HG02970 (cell line): ENCODE data around the gene ANKS1A.
"Not testable (repeated sequence)": the region's sequence is repeated elsewhere in the genome, so short reads cannot be mapped to it uniquely, and the experiment has no call there.

Experiments used
- ATAC-seq: cut with Tn5 transposase; IDR thresholded peaks from one replicate; pipeline ENCODE4 v1.9.1; 2021; ENCODE audit warnings: mild to moderate bottlenecking, moderate library complexity, moderate number of reproducible peaks; ENCODE audit not compliant: unreplicated experiment, low FRiP score

The ANKS1A gene

DNA sequence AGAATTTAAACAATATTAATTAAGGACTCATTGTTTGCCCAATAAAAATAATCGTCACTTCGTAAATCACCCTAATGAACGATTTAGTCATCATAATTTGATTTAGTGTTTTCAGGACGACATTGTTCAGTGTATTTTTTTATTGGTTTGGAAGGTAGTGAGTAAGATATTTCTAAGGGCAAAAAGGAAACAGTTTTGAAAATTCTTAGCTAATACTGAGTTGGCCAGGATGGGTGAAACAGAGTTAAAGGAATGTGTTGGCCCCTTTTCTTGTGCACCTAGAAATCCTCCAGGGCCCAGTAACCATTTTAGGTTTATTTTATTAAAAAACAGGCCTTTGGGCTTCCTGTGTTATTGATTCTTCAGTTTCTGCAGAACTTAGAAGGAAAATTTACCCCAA lies 25.3 kb downstream of the ANKS1A start:
- ATAC-seq: no peak

DNA sequence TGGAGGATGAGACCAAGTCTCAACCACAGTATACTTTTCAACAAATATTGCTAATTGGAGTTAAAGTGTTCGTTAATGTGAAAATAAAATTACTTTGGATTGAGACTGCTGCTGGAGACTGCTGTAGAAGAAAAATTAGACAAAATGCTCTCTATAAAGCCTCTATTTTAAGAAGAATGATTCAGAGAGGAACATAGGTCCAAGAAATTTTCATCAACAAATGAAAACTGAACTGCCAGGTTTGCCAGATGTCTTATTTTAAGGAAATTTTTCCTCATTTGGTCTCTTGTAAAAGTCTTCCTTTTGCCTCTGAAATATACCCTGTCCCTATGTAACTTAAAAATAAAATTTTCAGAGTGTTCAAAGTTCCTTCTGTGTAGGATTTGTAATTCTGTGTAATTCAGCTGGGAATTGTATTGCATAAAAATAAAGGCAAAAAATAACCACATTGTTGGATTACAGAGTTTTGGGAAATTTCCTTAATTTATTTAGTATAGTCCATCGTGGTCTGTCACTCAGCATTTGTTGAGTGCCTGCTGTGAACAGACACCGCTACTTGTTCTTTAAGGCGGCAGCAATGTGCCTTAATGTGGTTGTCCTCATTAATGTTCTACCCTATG lies 27.4 kb downstream of the ANKS1A start:
- ATAC-seq: no peak

DNA sequence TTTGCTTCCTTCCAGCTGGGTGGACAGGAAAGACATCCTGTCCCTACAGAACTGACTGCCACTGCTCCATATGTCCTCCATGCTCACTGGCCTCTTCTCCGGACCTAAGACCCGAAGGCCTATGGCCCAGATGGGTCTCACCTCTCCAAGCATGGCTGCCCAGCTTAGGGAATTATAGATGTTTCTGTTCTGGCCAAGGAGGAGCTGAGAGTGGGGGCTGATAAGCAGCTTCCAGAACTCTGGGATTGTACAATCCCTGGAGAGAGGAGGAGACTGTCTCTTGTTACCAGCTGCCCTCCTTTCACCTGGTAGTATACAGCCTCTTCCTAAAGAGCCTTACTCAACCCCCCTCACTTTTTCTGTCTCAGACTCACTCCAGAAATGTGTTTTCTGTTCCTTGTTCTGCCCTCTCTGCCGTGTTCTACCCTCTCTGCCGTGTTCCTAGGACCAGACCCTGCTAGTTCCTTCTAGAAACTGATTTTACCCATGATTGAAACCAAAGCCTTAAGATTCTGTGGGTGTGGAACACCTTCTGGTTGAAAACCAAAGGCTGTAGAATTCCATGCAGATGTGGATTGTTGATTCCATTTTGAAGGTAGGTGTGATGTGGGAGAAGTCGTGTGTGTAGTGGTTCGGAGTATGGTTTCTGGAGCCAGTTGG lies 28.7 kb downstream of the ANKS1A start:
- no peak for ATAC-seq

DNA sequence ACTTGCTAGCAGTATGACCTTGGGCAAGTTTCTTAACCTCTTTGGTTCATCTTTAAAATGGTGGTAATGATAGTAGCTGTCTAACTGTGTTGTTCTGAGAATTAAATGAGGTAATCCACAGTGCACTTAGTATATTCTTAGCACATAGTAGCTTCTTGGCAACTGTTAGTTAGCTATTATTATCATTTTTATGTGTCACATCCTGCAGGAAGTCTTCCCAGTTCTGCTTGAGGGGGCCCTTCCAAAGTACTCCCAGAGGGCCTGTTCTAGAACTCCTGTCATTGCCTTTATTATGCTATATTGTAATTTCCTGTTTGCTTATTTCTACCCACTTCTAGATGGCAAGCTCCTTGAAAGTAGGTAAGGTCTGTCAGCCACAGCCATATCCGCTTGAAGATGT lies 30.6 kb downstream of the ANKS1A start:
- ATAC-seq: no peak

DNA sequence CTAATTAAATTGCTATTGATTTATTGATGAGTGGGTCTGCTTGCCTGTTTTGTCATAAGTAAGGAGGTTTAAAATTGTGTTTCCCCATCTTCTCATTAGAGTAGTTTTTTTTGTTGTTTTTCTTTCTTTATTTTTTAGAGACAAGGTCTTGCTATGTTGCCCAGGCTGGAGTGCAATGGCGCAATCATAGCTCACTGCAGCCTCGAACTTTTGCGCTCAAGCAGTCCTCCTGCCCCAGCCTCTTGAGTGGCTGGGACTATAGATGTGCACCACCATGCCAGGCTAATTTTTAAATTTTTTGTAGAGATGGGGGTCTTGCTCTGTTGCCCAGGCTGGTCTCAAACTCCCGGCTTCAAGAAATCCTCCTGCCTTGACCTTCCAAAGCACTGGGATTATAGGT lies 31.0 kb downstream of the ANKS1A start:
- ATAC-seq: no peak

DNA sequence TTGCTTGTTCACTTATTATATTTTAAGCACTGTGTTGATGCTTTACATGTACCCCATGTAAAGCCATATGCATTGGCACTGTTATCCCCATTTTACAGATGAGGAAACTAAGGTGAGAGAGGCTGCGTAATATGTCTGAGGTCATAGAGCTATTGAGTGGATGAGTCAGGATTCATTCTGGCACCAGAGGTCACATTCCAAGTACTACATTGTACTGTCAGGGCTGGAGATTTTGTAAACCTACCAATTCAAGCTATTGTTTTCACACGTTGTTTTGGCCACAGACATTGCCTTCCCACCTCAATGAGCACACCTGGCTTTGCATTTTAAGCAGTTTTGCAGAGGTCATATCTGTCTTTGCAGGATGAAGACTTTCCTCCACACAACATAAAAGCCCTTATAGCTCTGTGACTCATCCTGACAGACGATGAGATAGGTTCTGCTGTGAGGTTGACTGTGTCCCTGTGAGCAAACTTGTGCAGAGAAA lies 33.2 kb downstream of the ANKS1A start:
- no peak for ATAC-seq

DNA sequence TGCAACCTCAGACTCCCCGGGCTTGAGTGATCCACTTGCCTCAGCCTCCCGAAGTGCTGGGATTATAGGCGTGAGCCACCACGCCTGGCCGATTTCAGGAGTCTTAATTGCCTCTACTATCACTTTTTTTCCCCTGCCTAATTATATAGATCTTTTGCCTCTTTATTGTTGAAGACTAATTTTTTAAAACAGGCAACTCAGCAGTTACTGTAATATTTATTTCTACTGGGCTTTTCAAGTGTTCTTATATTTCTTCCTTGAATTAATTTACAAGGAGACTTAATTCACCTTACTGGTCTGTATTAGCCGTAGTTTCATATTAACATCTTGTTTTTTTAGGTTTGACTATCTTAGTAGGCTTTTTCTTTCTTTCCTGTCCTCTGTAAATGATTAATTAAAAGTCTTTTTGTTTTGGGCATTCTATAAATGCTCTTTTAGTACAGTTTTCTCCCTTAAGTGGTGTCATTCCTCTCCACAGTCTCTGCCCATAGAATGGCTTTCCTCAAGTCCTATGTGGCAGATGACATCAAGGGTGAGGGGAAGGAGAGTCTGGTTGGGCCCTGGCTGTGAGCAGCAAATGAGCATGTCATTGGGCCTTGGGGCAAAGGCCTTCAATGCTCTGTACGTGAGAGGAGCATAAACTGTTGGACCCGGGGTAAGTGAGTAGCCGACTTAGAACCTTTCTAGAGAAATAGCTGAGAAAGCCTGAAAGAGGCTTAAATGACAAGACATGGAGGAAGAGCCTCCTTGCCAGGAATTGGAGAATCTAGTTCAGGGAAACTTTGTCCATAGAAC lies 36.0 kb downstream of the ANKS1A start:
- ATAC-seq: no peak

DNA sequence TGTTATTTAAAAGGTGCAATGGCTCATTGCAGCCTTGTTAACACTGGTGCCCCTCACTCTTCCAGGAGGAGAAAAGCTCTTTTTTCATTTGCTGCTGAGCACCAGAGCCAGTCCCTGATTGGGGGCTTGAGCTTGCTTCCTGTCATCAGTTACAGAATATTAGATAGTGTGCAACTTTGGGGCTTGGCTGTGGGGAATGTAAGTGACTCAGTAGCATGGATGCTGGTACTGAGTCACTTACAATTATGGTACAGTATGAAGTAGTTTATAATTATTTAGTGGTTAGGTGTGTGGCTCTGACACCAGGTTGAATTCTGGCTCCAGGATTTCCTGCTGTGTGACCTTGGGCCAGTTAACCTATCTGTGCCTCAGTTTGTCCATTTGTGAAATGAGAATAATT lies 37.6 kb downstream of the ANKS1A start:
- ATAC-seq: no peak

DNA sequence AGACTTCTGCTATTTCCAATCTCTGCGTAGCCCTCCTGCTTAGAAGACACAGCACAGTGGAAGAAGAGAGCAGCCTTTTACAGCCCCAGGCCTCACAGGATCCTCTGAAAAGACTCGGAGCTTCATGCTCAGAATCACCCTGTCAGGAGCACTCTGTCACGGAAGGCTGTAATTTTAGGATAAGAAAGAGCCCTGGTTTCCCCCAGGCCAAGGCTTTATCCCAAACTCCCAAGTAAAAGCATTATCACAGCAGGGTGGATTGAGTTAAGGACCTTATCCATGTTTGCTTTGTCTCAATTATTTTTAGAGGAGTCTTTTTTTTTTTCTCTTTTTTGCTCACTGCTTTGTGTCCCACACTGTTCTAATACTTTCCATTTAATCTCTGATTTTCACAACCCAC lies 39.2 kb downstream of the ANKS1A start:
- ATAC-seq: no peak

DNA sequence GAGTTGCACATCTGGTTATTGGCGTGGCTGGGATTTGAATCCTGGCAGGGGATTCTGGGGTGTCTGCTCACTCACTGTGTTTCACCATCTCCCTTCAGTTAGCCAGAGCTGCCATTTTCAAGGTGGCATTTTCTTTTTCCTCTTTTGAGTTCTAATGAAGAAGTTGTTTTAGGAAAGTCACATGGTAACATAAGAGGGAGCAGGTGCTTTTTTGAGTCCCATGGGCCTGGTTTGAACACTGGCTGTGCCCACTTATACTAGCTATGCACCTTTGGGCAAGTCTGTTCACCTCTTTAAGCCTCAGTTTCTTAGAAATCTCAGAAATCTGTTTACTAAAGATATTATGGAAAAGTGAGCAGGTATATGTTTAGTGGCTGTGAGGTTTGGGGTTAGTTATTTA lies 39.6 kb downstream of the ANKS1A start:
- no peak for ATAC-seq

DNA sequence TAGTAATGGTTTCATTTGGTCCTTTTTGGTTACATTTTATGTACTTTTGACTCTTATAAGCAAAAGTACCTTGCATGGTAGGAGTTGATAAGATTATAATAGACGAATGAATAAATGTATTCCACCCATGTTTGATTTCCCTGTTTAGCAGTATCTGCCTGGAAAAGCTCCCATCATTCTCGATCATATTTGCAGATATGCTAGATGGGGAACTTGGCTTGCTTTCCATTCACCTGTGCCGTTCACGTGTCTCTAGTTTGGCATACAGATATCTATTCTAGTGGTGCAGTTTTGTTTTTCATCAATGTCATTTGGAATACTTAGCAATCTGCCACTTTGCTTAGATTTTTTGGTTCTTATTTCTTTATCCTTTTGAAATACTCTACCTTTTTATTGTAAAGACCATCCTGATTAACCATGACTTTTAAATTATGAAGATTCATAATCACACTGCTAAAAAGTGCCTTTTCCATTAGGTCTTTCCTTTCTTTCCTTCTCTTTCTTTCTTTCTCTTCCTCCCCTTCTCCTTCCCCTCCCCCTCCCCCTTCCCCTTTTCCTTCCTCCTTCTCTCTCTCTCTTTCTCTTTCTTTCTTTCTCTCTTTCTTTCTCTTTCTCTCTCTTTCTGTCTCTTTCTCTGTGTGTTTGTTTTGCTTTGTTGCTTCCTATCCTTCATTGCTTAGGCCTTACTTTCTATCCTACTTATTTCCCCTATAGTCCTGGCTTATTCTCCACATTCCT lies 40.4 kb downstream of the ANKS1A start:
- no peak for ATAC-seq

DNA sequence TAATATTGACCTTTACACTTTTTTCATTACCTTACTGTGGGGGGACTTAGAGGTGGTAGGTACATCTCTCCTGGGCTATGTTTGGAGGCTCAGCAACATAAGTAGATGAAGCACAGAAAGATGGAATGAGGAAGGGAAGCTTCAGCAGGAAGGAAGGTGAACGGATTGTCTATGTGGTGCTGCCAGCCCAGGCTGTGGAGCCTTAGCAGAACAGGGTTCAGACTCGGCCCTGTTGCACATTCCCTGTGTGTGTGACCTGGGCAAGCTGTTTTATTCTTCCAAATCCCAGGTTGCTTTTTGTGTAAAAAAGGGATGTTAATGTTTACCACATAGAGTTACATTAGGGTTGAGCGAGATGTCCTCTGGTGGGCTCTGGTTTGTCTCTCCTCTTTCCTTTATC lies 41.2 kb downstream of the ANKS1A start:
- no peak for ATAC-seq

DNA sequence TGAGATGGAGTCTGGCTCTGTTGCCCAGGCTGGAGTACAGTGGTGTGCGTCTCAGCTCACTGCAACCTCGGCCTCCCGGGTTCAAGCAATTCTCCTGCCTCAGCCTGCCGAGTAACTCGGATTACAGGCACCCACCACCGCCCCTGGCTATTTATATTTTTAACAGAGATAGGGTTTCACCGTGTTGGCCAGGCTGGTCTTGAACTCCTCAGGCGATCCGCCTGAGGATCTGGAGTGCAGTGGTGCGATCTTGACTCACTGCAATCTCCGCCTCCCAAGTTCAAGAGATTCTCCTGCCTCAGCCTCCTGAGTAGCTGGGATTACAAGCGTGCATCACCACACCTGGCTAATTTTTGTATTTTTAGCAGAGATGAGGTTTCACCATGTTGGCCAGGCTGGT lies 43.1 kb downstream of the ANKS1A start:
- not testable (repeated sequence) for ATAC-seq

DNA sequence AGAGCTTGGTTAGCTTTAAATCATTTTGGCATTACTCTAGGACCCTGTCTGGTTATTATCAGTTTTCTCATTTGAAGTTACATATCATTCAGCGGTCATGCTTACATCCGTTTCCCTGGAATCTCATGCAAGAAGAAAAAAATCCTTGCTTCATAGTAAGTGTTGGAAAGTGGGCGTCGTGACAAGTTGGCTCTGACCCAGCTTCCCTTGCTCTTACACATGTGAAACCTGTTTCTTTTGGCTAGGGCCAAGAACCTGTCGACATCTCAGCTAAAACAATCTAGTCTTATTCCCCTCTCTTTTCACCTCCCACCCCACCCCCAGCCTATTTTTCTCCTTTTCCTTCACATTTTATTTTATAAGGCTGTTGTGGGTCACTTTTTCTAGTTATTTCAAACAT lies 45.5 kb downstream of the ANKS1A start:
- no peak for ATAC-seq

DNA sequence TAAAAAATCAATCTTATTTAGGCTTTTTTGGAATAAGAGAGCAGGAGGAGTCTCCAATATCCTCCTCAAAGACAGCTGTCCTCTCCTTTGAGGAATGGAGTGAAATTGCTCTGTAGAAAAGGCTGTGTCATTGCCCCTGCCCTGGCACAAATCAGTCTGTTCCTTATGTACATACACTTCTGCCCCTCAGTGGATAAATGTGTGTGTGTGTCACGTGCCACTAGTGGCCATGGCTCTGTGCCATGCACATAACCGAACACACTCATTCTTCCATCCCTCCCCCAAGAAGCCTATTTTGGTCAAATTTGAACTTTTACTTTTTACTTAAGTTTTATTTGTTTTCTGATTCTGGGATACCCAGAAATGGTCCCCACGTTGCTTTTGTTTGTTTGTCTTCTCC lies 49.2 kb downstream of the ANKS1A start:
- no peak for ATAC-seq

DNA sequence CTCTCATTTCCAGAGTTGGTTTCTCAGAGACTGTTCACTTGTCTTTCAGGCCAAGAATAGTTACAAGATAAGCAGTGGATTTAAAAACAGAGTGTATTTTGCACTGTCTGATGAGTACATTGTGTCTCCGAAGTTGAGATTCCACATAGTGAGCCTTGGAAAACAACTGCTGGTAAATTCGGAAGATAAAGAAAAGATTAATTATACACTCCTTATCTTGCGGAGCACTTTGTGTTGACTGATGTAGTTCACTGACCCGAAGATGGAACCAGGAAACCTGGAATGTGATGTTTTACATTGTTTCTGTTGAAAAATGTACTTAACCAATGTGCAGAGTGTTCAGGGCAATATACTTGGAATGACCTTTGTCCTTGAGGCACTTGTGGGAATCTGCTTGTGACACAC lies 51.0 kb downstream of the ANKS1A start:
- no peak for ATAC-seq

DNA sequence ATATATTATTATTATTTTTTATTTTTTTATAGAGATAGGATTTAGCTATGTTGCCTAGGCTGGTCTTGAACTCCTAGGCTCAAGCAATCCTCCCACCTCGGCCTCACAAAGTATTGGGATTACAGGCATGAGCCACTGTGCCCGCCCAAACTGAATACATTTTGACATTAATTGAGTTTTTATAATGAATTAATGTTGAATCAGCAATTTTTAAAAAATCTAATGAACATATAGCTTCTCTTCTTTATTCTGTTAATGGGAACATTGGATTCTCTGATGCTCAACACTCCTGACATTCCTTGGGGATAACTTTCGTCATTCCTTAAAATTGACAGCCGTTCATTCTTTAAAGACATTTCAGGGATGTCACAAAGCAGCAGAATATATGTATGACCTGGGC lies 52.4 kb downstream of the ANKS1A start:
- ATAC-seq: no peak

DNA sequence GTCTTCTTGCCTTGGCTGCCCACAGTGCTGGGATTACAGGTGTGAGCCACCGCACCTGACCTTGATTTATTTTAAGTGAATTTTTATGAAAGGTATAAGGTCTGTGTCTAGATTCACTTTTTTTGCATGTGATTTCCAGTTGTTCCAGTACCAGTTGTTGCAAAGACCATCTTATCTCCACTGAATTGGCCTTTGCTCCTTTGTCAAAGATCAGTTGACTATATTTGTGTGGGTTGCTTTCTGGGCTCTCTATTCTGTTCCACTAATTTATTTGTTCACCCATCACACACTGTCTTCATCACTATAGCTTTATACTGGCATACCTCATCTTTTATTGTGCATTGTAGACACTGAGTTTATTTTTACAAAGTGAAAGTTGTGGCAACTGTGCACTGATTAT lies 56.3 kb downstream of the ANKS1A start:
- no peak for ATAC-seq

DNA sequence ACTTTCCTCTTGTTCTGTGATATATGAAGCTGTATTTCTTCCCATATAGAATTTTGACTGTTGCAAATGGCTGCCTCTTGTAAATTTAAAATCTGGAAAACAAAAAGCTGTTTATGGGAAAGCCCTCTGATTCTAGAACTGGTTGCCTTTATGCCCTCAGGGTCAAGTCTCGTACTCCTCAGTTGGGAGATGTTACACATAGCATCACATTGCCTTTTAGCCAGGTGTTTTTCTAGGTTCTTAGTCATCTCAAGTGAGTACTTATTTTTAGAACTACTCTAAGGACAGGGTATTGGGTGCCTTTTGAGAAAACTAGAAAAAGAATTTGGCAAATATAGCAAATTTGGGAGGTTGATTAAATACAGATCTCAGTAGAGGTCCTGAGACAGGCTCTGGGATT lies 58.5 kb downstream of the ANKS1A start:
- ATAC-seq: no peak

DNA sequence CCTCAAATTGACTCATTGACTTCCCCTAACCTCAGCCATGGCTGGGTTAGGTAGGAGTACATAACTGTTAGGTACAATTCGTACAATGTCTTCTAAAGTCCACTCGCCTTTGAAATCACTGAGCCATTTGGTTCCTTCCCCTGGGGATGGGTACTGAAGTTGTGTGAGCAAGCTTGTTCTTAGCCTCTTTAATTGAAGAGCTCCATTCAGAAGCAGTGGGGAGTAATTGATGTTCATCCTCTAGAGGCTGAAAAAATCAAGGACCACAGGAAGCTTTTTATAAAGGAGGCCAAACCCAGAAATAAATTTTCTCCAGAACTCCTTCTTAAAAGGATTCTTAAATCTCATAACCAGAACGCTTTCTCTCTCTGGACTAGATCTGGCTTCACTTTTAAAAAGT lies 60.6 kb downstream of the ANKS1A start:
- ATAC-seq: no peak

DNA sequence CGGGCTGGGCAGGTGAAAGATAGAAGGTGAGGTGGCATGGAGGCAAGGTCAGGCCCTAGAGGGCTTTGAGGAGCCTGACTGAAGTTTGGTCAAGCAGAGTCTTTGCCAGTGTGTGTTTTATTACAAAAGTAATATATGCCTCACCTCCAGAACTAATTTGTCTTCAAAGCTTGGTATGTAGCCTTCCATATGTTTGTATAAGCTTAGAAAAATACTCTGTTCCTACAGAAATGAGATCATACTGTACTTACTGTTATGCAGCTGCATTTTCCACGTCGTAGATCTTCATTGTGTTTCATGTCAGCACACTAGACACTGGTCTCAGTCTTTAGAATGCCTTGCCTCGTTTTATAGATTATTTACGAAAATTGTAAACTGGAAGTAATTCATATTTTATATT lies 61.8 kb downstream of the ANKS1A start:
- no peak for ATAC-seq
